ENCODE measurements around the gene ARHGEF16. TPM values are rescaled to one million over a fixed set of nuclear protein-coding genes. Genes with fewer than 3 reads are reported as not detected.

Gene ARHGEF16
- total and polyA plus RNA-seq, 2 donors (not counting 1 experiment from before 2014, with no cell fraction given): 0.13 to 0.22 TPM

- Mint-ChIP-seq H3K9me3 (ENCODE audit: insufficient read depth) (no peaks in the 10 kb centered on the region), H3K4me3 (no peak overlapping the region), H3K27ac (no peak overlapping the region), H3K4me1 (no peaks in the 10 kb centered on the region), H3K27me3 (peaks cover 1% of the 10 kb centered on the region)
- H3K27me3 ChIP-seq (replicated peaks in 1 of 4; ENCODE audit: control extremely low read depth in 1 of 4, control insufficient read depth in 3 of 4, insufficient read depth in 4 of 4, low read length in 3 of 4): peaks cover 0 to 4% (median 0%) of the 10 kb centered on the region in 4 experiments
- H2AFZ ChIP-seq (ENCODE audit: insufficient read depth, low read depth, low read length, poor library complexity, severe bottlenecking): no peak overlapping the region
- DNase-seq (no peak), ATAC-seq (ENCODE audit: low read depth) (no peak)
- no peaks in the 10 kb centered on the region for H4K20me1 ChIP-seq (ENCODE audit: control insufficient read depth, insufficient read depth, low read length, poor library complexity, severe bottlenecking)
- CTCF ChIA-PET: no interaction called here
- no peak overlapping the region for H3K4me3 ChIP-seq (ENCODE audit: control extremely low read depth in 1 of 5, extremely low read depth in 1 of 5, insufficient read depth in 1 of 5, low read depth in 2 of 5, low read length in 4 of 5)
- H3K9ac ChIP-seq (ENCODE audit: low read length): no peak overlapping the region
- intact Hi-C loops (cut with micrococcal nuclease): no loop called here
- H3K36me3 ChIP-seq (replicated peaks in 1 of 2; ENCODE audit: control extremely low read depth in 1 of 2, control insufficient read depth in 1 of 2, extremely low read depth in 1 of 2, insufficient read depth in 2 of 2, low read length in 1 of 2): no peaks in the 10 kb centered on the region
- no peak overlapping the region for H3K4me2 ChIP-seq (replicated peaks; ENCODE audit: low read depth, low read length, poor library complexity, severe bottlenecking)
- no peaks in the 10 kb centered on the region for H3K4me1 ChIP-seq (ENCODE audit: control insufficient read depth in 2 of 2, insufficient read depth in 2 of 2, low read length in 2 of 2)
- H3K27ac ChIP-seq (ENCODE audit: low read length in 2 of 2): no peak overlapping the region
- TF ChIP-seq EZH2 (IDR thresholded peaks at IDR 0.05; ENCODE audit: borderline replicate concordance, insufficient read depth, low read depth, low read length, poor library complexity, severe bottlenecking) (no peak), CTCF (IDR thresholded peaks at IDR 0.05) (no peak)
- no peaks in the 10 kb centered on the region for H3K9me3 ChIP-seq (ENCODE audit: control extremely low read depth in 1 of 3, control insufficient read depth in 2 of 3, insufficient read depth in 1 of 3, low read length in 2 of 3)
- POLR2A ChIA-PET: no interaction called here
- no peaks in the 10 kb centered on the region for H3K79me2 ChIP-seq (ENCODE audit: control insufficient read depth, insufficient read depth, low read length)
- 95% methylated on average over 14 of the region's 14 CpGs for WGBS (ENCODE audit: insufficient coverage)
These were observed 6.2 kb downstream of the ARHGEF16 start for GRCh38 chr1:3460672-3461131.

- Histone ChIP-seq H3K9me3 (ENCODE audit: control extremely low read depth in 1 of 3, control insufficient read depth in 2 of 3, insufficient read depth in 1 of 3, low read length in 2 of 3) (no peaks in the 10 kb centered on the region), H3K36me3 (replicated peaks in 1 of 2; ENCODE audit: control extremely low read depth in 1 of 2, control insufficient read depth in 1 of 2, extremely low read depth in 1 of 2, insufficient read depth in 2 of 2, low read length in 1 of 2) (no peaks in the 10 kb centered on the region), H3K9ac (ENCODE audit: low read length) (no peak overlapping the region), H3K27me3 (replicated peaks in 1 of 4; ENCODE audit: control extremely low read depth in 1 of 4, control insufficient read depth in 3 of 4, insufficient read depth in 4 of 4, low read length in 3 of 4) (no peaks in the 10 kb centered on the region), H4K20me1 (ENCODE audit: control insufficient read depth, insufficient read depth, low read length, poor library complexity, severe bottlenecking) (no peaks in the 10 kb centered on the region), H3K79me2 (ENCODE audit: control insufficient read depth, insufficient read depth, low read length) (no peaks in the 10 kb centered on the region), H3K27ac (ENCODE audit: low read length in 2 of 2) (no peak overlapping the region), H2AFZ (ENCODE audit: insufficient read depth, low read depth, low read length, poor library complexity, severe bottlenecking) (no peak overlapping the region), H3K4me2 (replicated peaks; ENCODE audit: low read depth, low read length, poor library complexity, severe bottlenecking) (no peak overlapping the region), H3K4me3 (ENCODE audit: control extremely low read depth in 1 of 5, extremely low read depth in 1 of 5, insufficient read depth in 1 of 5, low read depth in 2 of 5, low read length in 4 of 5) (no peak overlapping the region), H3K4me1 (ENCODE audit: control insufficient read depth in 2 of 2, insufficient read depth in 2 of 2, low read length in 2 of 2) (no peaks in the 10 kb centered on the region)
- Mint-ChIP-seq H3K4me3 (no peak overlapping the region), H3K4me1 (no peaks in the 10 kb centered on the region), H3K27ac (no peak overlapping the region), H3K9me3 (ENCODE audit: insufficient read depth) (no peaks in the 10 kb centered on the region), H3K27me3 (peaks cover 3% of the 10 kb centered on the region)
- DNase-seq: no peak
- intact Hi-C loops (cut with micrococcal nuclease): no loop called here
- TF ChIP-seq EZH2 (IDR thresholded peaks at IDR 0.05; ENCODE audit: borderline replicate concordance, insufficient read depth, low read depth, low read length, poor library complexity, severe bottlenecking) (no peak), CTCF (IDR thresholded peaks at IDR 0.05) (no peak)
- ChIA-PET POLR2A (no interaction called here), CTCF (interaction anchor here (1.5 kb wide), 1 partner anchor 8 kb away, joined by 3 read pairs; no protein-coding TSS in a partner anchor)
- no peak for ATAC-seq (ENCODE audit: low read depth)
- 93% methylated on average over 30 of the region's 30 CpGs for WGBS (ENCODE audit: insufficient coverage)
These were observed 6.9 kb downstream of the ARHGEF16 start for GRCh38 chr1:3461238-3461933.
